Activated CD4-positive, CD25-positive, alpha-beta regulatory T cell treated with anti-CD3 and anti-CD28 coated beads, Interleukin-2, amount 50 U/mL, for 16 hours (primary cell): ENCODE data around the gene POU1F1.
"Not testable (repeated sequence)": the region's sequence is repeated elsewhere in the genome, so short reads cannot be mapped to it uniquely, and the experiment has no call there.

Source experiments
- DNase-seq: peaks from one replicate; pipeline ENCODE4 v3.0.0-alpha.2; 2020; ENCODE audit warnings: low read depth, low spot score

The POU1F1 gene

GRCh38 chr3:87276484-87276883, at the start of gene POU1F1:
Gene POU1F1, minus strand, starts transcription at chr3:87276584. Its CDS starts 122 bp downstream, at chr3:87276462.
- no peak for DNase-seq

GRCh38 chr3:87324609-87325008, 48.2 kb upstream of the POU1F1 start:
- DNase-seq, result no peak

- no peak for DNase-seq
Measured at GRCh38 chr3:87320756-87321626, 44.6 kb upstream of the POU1F1 start.

GRCh38 chr3:87318617-87319021, 42.2 kb upstream of the POU1F1 start:
- DNase-seq, result no peak

GRCh38 chr3:87317779-87318178, 41.4 kb upstream of the POU1F1 start:
- DNase-seq, result no peak

- DNase-seq, result no peak
Measured at GRCh38 chr3:87313641-87314040, 37.3 kb upstream of the POU1F1 start.

GRCh38 chr3:87311309-87311708, 34.9 kb upstream of the POU1F1 start:
- DNase-seq, result no peak

GRCh38 chr3:87309601-87310000, 33.2 kb upstream of the POU1F1 start:
- DNase-seq, result no peak

- DNase-seq, result no peak
Measured at GRCh38 chr3:87307805-87308204, 31.4 kb upstream of the POU1F1 start.

- no peak for DNase-seq
Measured at GRCh38 chr3:87305517-87305916, 29.1 kb upstream of the POU1F1 start.

- DNase-seq, result not testable (repeated sequence)
Measured at GRCh38 chr3:87305031-87305430, 28.6 kb upstream of the POU1F1 start.

- no peak for DNase-seq
Measured at GRCh38 chr3:87298111-87298718, 21.8 kb upstream of the POU1F1 start.

- no peak for DNase-seq
Measured at GRCh38 chr3:87288446-87288845, 12.1 kb upstream of the POU1F1 start.

GRCh38 chr3:87287011-87287410, 10.6 kb upstream of the POU1F1 start:
- no peak for DNase-seq

- no peak for DNase-seq
Measured at GRCh38 chr3:87272718-87273341, 3.6 kb downstream of the POU1F1 start.

- no peak for DNase-seq
Measured at GRCh38 chr3:87270908-87271700, 5.3 kb downstream of the POU1F1 start.

- DNase-seq, result no peak
Measured at GRCh38 chr3:87269723-87270122, 6.7 kb downstream of the POU1F1 start.

GRCh38 chr3:87268646-87269211, 7.7 kb downstream of the POU1F1 start:
- DNase-seq, result no peak

GRCh38 chr3:87267953-87268645, 8.3 kb downstream of the POU1F1 start:
- DNase-seq, result no peak

GRCh38 chr3:87261925-87262324, 14.5 kb downstream of the POU1F1 start:
- DNase-seq, result no peak

GRCh38 chr3:87260270-87260669, 16.1 kb downstream of the POU1F1 start:
- DNase-seq, result no peak
